C4-2B (cell line): ENCODE measurements around the gene CALCOCO1.

Experiments
- ZFX ChIP-seq: fragments of 450-650 bp; IDR thresholded peaks from 2 replicates; pipeline ENCODE4 v1.6.1; 2017
- TF ChIP-seq, protein P1 (sequence below): fragments of 450-650 bp; conservative IDR thresholded peaks from 2 replicates; pipeline ENCODE4 v1.5.1; 2017; ENCODE audit warnings: mild to moderate bottlenecking

DNA sequence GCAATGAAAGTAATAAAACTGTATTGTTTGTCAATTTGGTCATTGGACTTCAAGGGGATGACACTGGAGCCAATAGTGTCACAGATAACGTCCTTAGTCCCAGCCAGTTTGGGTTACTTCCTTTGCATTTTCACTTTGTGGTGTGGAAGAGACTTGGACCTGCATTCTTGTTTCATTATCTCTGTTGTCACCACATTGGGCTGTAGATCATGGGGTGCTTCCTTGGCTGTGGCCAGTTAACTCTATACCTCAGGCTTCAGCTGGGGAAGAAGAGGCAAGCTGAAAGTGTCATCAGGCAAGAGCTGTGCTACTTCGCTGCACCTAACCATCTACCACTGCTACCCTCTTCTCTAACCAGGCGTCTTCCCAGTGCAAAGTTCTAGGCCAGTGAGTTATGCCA lies 39.6 kb upstream of the CALCOCO1 start:
- TF ChIP-seq, protein P1, sequence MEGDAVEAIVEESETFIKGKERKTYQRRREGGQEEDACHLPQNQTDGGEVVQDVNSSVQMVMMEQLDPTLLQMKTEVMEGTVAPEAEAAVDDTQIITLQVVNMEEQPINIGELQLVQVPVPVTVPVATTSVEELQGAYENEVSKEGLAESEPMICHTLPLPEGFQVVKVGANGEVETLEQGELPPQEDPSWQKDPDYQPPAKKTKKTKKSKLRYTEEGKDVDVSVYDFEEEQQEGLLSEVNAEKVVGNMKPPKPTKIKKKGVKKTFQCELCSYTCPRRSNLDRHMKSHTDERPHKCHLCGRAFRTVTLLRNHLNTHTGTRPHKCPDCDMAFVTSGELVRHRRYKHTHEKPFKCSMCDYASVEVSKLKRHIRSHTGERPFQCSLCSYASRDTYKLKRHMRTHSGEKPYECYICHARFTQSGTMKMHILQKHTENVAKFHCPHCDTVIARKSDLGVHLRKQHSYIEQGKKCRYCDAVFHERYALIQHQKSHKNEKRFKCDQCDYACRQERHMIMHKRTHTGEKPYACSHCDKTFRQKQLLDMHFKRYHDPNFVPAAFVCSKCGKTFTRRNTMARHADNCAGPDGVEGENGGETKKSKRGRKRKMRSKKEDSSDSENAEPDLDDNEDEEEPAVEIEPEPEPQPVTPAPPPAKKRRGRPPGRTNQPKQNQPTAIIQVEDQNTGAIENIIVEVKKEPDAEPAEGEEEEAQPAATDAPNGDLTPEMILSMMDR = no peak
- no peak for TF ChIP-seq ZFX
